ENCODE results near the gene IRAK4.
A peak's percentile ranks its signal among the peaks of the same experiment; 100 is the strongest.
"Not testable (repeated sequence)": the region's sequence is repeated elsewhere in the genome, so short reads cannot be mapped to it uniquely, and the experiment has no call there.

The IRAK4 gene

DNA sequence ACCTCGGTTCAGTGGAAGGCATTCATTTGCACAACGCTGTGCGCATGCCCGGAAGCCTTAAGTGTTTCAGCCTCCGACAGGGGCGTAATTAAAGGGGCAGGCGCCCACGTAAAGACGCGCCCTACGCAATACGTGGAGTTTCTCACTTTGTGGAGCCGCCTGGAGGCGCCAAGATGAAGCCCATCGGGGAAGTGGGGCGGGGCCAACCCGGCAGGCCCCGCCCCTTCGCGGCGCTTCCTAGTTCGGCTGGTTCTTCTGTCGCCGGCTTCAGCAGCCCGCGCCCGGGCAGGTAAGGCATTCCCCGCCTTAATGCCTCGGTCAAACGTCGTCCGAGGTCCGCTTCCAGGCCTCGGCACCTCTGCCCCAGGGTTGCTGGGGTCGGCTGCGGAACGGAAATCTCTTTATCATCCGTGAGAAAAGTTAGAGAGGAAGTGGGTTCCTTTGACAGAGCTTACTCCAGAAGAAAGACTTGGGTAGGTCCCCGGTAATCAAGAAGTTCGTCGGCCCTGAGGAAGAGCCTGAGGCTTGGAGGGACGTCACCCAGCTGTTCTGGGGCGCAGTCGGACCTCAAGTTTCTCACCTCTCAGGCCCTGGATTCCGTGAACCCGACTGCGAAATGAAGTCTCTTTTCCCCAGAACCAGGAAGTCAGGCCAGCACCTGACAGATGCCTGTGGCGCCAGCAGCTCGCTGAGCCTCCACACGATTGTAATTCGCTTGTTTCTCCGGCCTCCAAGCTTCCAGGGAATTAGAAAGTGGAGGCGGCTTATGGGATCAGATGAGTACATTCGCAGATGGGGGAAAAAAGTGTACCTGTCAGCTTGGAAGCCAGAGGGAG, at the start of gene IRAK4, which contains the start of gene PUS7L:
Gene IRAK4, plus strand, starts transcription at position 224 of the 836 bp plus-strand sequence. CDS start 9,161 bp downstream, outside the sequence.
Gene PUS7L, minus strand, starts transcription at position 63 of the 836 bp plus-strand sequence. CDS start 3,545 bp downstream, outside the sequence.
- peak; percentile 93 for DNase-seq (ENCODE audit: low read depth)

GRCh38 chr12:43711348-43711747, 47.4 kb upstream of the IRAK4 start:
- DNase-seq (ENCODE audit: low read depth): no peak

- DNase-seq (ENCODE audit: low read depth): no peak
These were observed 36.1 kb upstream of the IRAK4 start for GRCh38 chr12:43722621-43723020.

DNA sequence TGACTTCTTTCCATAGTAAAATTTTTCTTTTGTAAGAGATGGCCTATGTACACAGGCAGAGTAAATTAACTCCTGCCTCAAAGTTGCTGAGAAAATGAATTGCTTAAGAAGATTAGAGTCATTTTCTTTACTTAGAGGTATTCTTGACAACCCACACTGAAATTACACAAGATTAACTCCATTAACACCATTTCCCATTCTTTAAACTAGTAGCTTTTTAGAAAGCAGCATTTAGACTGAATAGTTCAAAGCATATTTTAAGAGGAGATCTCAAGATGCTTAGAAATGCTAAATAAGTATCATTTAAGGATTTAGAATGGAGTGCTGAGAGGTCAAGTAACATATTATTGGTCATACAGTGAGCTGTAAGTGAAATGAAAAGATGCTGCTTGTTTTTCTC, 35.6 kb upstream of the IRAK4 start:
- DNase-seq (ENCODE audit: low read depth): no peak

DNA sequence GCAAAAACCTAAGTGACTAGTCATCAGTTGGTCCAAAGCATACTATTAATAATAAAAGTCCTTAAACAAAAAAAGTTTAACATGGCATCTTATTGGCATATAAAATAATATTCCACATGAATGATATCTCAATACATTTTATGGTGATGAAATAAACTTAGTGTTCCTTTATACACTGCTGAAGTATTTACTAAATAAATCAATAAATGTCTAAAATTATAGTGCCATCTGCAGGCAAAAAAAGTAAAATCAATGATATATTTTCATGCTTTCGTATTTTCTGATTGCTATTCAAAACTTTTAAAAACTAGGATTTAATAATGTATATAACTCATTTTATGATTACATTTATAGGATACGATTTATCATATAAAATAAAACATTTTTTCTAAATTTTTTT, 30.6 kb upstream of the IRAK4 start:
- no peak for DNase-seq (ENCODE audit: low read depth)

DNA sequence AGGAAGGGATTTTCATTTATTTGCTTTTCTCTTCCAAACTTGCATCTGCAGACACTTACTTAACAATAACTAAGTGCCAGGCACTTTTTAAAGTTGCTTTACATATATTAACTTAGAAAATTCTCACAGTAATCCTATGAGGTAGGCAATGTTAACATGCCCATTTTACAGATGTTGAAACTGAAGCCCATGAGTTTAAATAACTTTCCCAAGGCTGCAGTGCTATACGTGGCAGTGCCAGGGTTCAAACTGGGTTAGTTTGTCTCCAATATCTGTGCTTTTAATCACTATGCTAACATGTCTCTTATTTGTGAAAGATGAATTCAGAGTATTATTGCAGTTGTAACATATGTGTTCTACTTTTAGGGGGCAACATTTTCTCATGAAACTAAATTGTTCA, 30.1 kb upstream of the IRAK4 start:
- DNase-seq (ENCODE audit: low read depth): no peak

GRCh38 chr12:43730283-43730682, 28.5 kb upstream of the IRAK4 start:
- DNase-seq (ENCODE audit: low read depth): no peak

GRCh38 chr12:43733687-43734086, 25.1 kb upstream of the IRAK4 start:
- no peak for DNase-seq (ENCODE audit: low read depth)

GRCh38 chr12:43736927-43737440, 21.8 kb upstream of the IRAK4 start:
- DNase-seq (ENCODE audit: low read depth): no peak

DNA sequence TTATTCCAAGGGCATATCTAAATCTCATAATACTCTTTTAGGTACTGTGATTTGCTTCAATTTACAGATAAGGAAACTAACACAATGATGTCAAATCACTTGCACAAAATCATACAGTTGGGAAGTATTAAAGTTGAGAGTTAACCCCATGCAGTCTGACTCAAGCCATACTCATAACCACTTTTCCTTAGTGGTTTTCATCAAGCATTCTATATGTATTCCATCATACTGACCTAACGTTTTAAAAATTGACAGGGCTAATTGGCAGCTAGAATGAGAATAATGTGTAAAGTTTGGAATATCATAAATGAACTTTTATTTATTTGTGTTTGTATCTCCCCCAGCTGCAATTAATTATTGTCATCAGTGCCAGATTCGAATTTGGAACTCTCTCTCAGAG, 21.1 kb upstream of the IRAK4 start:
- no peak for DNase-seq (ENCODE audit: low read depth)

DNA sequence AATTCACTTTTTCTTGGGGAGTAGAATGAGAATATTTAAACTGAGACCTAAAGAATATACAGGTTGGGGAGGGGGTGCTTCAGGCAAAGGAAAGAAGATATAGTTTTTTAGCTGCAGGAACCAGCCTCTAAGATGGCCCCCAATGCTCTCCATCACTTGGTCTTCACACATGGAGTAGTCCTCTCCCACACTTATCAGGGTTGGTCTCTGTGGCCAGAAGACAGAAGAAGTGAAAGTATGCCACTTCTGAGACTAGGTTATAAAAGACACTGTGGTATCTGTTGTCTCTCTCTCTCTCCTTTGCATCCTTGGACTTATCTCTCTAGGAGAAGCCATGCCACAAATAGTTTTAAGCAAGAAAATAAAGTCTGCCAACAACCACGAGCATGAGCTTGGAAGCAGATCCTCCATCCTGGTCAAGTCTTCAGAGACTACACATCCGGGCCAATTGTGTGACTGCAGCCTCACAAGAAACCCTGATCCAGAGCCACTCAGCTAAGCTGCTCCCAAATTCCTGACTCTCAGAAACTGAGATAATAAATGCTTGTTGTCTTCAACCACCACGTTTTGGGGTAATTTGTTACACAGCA, 18.1 kb upstream of the IRAK4 start:
- no peak for DNase-seq (ENCODE audit: low read depth)

DNA sequence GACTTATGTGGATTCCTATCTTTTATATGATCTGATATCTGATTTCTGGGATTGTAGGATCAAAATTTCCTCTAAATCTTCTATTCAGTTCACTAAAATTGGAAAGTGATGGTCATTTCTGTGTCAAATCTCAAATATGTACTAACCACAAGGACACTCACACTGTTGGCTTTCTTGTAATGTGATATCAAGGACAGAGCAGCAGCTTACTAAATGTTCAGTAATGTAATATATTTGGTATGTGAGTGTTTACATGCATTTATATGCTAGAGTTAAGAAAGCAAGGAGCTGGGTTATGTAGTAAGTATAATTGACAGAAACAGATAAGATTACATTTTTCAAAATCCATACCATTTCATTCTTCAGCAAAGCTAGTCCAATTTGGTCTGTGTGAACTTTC, 16.6 kb upstream of the IRAK4 start:
- DNase-seq (ENCODE audit: low read depth): no peak

DNA sequence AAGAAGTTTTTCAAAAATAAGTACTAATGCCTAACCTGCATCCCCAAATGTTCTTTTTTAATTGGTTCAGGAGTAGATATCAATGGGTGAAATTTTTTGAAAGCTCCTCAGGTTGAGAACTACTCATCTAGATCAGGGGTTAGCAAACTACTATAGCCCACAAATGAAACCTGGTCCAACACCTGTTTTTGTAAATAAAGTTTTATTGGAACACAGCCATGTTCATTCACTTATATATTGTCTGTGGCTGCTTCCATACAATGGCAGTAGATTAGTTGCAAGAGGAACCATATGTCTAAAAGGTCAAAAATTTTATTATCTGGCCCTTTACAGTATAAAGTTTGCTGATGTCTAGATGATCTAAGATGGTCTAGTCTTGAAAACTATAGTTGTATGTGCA, 13.9 kb upstream of the IRAK4 start:
- no peak for DNase-seq (ENCODE audit: low read depth)

DNA sequence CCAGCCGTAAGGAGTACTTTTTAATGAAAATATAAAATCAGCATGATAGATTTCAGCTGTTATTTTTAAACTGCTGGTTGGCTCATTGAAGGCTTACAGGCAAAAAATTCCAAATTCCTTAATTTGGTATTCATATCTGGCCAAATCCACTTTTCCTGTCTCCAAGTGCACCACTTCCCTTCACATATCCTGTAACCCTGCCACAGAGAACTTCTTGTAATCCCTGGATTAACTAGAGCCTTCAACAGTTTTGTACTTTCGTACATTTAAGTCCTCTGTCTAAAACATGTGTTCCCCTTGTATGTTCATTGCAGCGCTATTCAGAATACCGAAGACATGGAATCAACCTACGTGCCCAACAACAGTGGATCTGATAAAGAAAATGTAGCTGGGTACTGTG, 9.7 kb upstream of the IRAK4 start:
- DNase-seq (ENCODE audit: low read depth): no peak

DNA sequence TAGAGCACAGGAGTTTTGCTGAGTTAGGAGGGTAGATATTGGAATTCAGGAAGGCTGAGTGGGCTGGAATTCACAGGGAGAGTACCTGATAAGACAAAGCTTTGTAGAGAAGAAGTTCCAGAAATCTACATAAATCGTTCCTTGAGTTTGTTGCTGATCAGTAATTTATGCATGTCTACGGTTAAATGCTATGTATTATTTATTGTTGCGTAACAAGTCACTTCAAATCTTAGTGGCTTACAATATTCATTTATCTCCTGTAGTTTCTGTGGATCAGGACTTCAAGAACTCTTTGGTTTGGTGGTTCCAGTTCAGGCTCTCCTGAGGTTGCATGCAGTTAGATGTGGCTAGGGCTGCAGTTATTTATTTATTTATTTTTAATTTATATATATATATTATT, 7.9 kb upstream of the IRAK4 start:
- no peak for DNase-seq (ENCODE audit: low read depth)

- not testable (repeated sequence) for DNase-seq (ENCODE audit: low read depth)
These were observed 7.4 kb upstream of the IRAK4 start for GRCh38 chr12:43751360-43751759.

- DNase-seq (ENCODE audit: low read depth): no peak
These were observed 4.7 kb upstream of the IRAK4 start for GRCh38 chr12:43754015-43754414.

GRCh38 chr12:43758247-43758727, 464 bp upstream of the IRAK4 start:
- peak; percentile 8 for DNase-seq (ENCODE audit: low read depth)

DNA sequence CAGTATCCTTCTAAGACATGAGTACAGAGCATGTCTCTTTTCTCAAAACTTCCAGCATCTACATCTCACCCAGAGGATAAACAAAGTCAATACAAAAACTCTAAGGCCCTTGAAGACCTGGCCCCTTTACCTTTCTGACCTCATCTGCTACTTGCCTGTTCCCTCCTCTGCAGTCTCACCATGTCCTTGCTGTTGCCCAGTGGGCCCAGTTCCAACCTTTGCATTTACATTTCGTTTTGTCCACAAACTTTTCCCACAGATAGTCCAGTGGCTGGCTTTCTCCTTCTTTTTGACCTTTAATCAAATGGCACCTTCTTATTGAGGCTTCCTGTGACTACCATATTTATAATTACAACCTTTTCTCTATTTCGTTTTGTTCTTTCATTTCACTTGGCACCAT, 1.6 kb downstream of the IRAK4 start:
- no peak for DNase-seq (ENCODE audit: low read depth)

GRCh38 chr12:43761500-43761899, 2.7 kb downstream of the IRAK4 start:
- no peak for DNase-seq (ENCODE audit: low read depth)

GRCh38 chr12:43762596-43762995, 3.8 kb downstream of the IRAK4 start:
- DNase-seq (ENCODE audit: low read depth): no peak

DNA sequence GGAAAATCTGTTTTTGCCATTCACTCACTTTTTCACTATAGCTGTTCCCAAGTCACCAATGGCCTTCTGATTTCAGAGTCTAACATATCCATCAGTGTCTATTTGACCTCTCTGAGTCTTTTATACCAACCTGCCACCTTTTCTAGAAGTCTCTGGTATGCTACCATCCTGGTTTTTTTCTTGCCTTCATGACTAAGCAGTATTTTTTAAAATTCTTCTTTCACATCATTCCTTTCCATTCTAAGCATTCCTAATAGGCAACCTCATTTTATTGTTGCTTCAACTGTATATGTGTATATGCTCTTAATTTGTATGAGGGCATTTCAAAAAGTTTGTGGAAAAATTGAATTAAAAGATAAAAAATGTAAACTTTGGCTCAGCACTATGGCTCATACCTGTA, 5.0 kb downstream of the IRAK4 start:
- no peak for DNase-seq (ENCODE audit: low read depth)

DNA sequence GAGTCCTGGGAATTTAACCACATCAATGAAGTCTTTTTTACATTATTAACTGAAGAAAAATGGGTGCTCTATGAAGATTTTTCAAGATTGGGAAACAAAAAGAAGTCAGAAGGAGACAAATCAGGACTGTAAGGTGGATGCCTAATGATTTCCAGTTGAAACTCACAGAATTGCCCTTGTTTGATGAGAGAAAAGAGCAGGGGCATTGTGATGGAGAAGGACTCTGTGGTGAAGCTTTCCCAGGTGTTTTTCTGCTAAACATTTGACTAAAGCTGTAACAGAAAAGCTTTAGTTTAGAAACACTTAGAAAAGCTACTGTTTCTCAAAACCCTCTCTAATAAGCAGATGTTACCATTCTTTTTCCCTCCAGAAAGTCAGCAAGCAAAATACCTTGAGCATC, 5.8 kb downstream of the IRAK4 start:
- DNase-seq (ENCODE audit: low read depth): no peak

Data from CMK (cell line).